ENCODE data around the gene ELL. TPM values are rescaled to one million over a fixed set of nuclear protein-coding genes. Genes with fewer than 3 reads are reported as not detected.

ELL gene
- total and polyA plus RNA-seq, 7 donors, result 6.2 to 20.2 (median 11.5) TPM

GRCh38 chr19:18421371-18421959 lies 100.4 kb downstream of the ELL start:
- intact Hi-C loops (cut with DNase I), result no loop called here
- WGBS, 2 donors, result 56 to 75% methylated on average over 12 of the region's 12 CpGs
- H3K27me3 ChIP-seq, result peaks cover 0 to 22% (median 3%) of the 10 kb centered on the region in 3 donors
- H3K4me1 ChIP-seq, result peaks cover 0 to 79% (median 64%) of the 10 kb centered on the region in 4 donors
- H3K36me3 ChIP-seq, result no peaks in the 10 kb centered on the region
- H3K9me3 ChIP-seq, result no peaks in the 10 kb centered on the region
- no peak for TF ChIP-seq POLR2AphosphoS5 (IDR thresholded peaks at IDR 0.05)
- no peak for TF ChIP-seq CTCF (IDR thresholded peaks at IDR 0.05)
- TF ChIP-seq POLR2A (IDR thresholded peaks at IDR 0.05), result no peak
- no peak for TF ChIP-seq EP300 (IDR thresholded peaks at IDR 0.05)
- peak overlapping the region; percentile 28 to 87 (median 83) for H3K27ac ChIP-seq
- no peak overlapping the region for H3K4me3 ChIP-seq
- DNase-seq, result no peak

- Histone ChIP-seq H3K4me3 (peak overlapping the region in 2 of 4 donors; percentile 61 to 74), H3K9me3 (no peaks in the 10 kb centered on the region), H3K4me1 (peaks cover 0 to 79% (median 64%) of the 10 kb centered on the region in 4 donors), H3K27ac (peak overlapping the region; percentile 82 to 88 (median 86)), H3K27me3 (peaks cover 0 to 26% (median 3%) of the 10 kb centered on the region in 3 donors), H3K36me3 (no peaks in the 10 kb centered on the region)
- WGBS, 2 donors, result 45 to 62% methylated on average over 2 of the region's 2 CpGs
- intact Hi-C loops (cut with DNase I), result no loop called here
- no peak for DNase-seq
- TF ChIP-seq POLR2AphosphoS5 (IDR thresholded peaks at IDR 0.05), result no peak
Observed at GRCh38 chr19:18420930-18421329, 100.9 kb downstream of the ELL start.

GRCh38 chr19:18419699-18420460 lies 102.0 kb downstream of the ELL start:
- no peak for TF ChIP-seq EP300 (IDR thresholded peaks at IDR 0.05)
- TF ChIP-seq CTCF (IDR thresholded peaks at IDR 0.05), result no peak
- TF ChIP-seq POLR2AphosphoS5 (IDR thresholded peaks at IDR 0.05), result no peak
- TF ChIP-seq POLR2A (IDR thresholded peaks at IDR 0.05), result no peak
- Histone ChIP-seq H3K4me1 (peaks cover 0 to 79% (median 65%) of the 10 kb centered on the region in 4 donors), H3K4me3 (peak overlapping the region; percentile 41 to 74 (median 64)), H3K9me3 (no peaks in the 10 kb centered on the region), H3K27ac (peak overlapping the region; percentile 82 to 88 (median 86)), H3K36me3 (no peaks in the 10 kb centered on the region), H3K27me3 (peaks cover 0 to 29% (median 3%) of the 10 kb centered on the region in 3 donors)
- no peak for DNase-seq
- WGBS, 2 donors, result 1% methylated on average over 97 of the region's 97 CpGs
- intact Hi-C loops (cut with DNase I), result loop anchor here (5.0 to 10.0 kb wide), 2 partner anchors 138 to 305 kb away; partner anchors contain the start of gene JUND

- 0 to 1% methylated on average over 80 of the region's 80 CpGs for WGBS, 2 donors
- peaks cover 0 to 79% (median 69%) of the 10 kb centered on the region in 4 donors for H3K4me1 ChIP-seq
- intact Hi-C loops (cut with DNase I), result loop anchor here (5.0 to 10.0 kb wide), 2 partner anchors 137 to 304 kb away; partner anchors contain the start of gene JUND
Observed at GRCh38 chr19:18419195-18419698, 102.6 kb downstream of the ELL start, which contains the start of gene SSBP4. SSBP4 (plus strand) TSS chr19:18419398; CDS start chr19:18419649, 251 bp downstream.

More at GRCh38 chr19:18419195-18419698, 102.6 kb downstream of the ELL start, which contains the start of gene SSBP4:
- TF ChIP-seq EP300 (IDR thresholded peaks at IDR 0.05), result no peak
- no peak for TF ChIP-seq POLR2A (IDR thresholded peaks at IDR 0.05)
- TF ChIP-seq CTCF (IDR thresholded peaks at IDR 0.05), result peak in 1 of 4 experiments; percentile 14
- TF ChIP-seq POLR2AphosphoS5 (IDR thresholded peaks at IDR 0.05), result peak in 3 of 4 donors; percentile 29 to 60 (median 47)
- no peaks in the 10 kb centered on the region for H3K36me3 ChIP-seq
- DNase-seq, result no peak
- H3K9me3 ChIP-seq, result no peaks in the 10 kb centered on the region
- H3K27ac ChIP-seq, result peak within 1 kb of the TSS; percentile 82 to 88 (median 86)
- H3K4me3 ChIP-seq, result peak within 1 kb of the TSS; percentile 41 to 74 (median 64)
- peaks cover 0 to 29% (median 3%) of the 10 kb centered on the region in 3 donors for H3K27me3 ChIP-seq

All from sigmoid colon (tissue), 7 donors.